ENCODE measurements around the gene MMD.
"Not testable (repeated sequence)": the region's sequence is repeated elsewhere in the genome, so short reads cannot be mapped to it uniquely, and the experiment has no call there.

Gene MMD

GRCh38 chr17:55402374-55402773 is 19.3 kb downstream of the MMD start:
- DNase-seq (ENCODE audit: insufficient read length, low spot score) (no peak), FAIRE-seq (no peak)

DNA sequence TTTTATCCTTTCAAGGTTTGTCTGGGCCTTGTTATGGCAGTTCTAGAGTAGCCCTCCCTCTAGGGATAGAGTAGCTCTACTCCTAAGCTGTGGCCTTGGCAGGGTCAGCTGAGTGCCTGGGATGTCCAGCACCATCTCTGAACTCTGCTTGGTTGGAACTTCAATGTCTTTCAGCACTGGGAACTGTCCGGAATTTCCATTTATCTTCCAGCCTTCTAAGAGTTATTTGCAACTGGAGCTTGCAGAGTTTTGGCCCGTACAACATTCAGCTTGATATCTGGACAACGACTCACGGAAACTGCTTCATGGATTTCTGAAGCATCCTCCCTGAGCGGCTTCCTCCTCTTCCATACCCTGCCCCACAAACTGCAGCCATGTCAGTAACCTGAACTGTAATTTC is 22.9 kb downstream of the MMD start:
- no peak for FAIRE-seq
- DNase-seq (ENCODE audit: insufficient read length, low spot score): no peak

DNA sequence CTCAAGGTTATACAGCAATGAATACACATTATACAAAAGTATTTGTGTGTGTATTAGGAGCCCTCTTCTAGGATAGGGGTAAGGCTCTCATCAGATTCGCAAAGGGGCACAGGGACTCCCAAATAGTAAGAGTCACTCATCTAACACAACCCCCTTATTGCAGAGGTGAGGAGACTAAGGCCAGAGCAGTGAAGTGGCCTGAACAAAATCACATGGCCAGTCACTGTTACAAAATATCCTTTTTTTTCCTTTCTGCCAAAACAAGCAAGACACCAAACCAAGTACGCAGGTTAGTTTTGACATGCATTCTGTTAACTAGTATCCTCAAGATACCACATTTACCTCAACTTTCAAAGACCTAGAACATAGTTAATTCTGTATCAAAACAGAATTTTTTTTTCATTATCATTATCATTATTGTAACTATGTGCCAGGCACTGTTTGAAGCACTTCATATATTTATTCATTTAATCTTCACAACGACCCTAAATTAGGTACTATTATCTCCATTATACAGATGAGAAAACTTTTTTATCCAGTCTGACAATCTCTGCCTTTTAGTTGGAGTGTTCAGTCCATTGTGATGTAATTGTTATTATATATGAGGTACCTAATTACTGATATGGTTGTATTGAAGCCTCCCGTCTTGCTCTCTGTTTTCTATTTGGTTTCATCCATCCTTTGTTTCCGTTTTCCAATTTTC is 25.7 kb downstream of the MMD start:
- FAIRE-seq: no peak
- no peak for DNase-seq (ENCODE audit: insufficient read length, low spot score)

DNA sequence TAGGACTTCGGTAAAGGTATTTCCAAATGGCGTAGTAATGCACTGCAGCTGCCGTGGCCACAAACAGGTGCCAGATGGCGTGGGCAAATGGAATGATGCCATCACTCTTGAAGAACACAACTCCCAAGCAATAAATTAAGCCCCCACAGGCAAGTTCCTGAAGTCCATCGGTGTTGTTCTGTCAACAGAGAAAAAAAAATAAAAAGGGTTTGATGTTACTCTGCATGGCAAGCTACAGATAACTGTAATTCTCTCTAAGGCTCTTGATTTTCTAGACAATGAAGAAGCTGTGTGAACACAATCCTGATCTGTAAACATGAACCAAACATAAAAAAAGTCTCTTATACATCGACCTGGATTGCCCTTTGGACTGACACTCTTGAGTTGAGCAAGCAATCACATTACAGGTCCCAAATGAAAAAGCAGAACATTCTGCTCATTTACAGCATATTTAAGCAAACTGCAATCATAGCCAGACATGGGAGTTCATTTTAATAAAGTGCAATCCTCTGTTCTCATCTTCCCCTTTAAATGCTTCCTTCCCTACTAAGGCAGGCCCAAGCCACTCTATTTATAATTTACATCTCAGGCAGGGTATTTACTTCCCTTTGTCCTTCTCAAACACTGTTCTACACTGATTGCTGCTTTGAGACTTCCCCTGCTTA is 27.1 kb downstream of the MMD start:
- DNase-seq (ENCODE audit: insufficient read length, low spot score) (no peak), FAIRE-seq (peak; percentile 26)

DNA sequence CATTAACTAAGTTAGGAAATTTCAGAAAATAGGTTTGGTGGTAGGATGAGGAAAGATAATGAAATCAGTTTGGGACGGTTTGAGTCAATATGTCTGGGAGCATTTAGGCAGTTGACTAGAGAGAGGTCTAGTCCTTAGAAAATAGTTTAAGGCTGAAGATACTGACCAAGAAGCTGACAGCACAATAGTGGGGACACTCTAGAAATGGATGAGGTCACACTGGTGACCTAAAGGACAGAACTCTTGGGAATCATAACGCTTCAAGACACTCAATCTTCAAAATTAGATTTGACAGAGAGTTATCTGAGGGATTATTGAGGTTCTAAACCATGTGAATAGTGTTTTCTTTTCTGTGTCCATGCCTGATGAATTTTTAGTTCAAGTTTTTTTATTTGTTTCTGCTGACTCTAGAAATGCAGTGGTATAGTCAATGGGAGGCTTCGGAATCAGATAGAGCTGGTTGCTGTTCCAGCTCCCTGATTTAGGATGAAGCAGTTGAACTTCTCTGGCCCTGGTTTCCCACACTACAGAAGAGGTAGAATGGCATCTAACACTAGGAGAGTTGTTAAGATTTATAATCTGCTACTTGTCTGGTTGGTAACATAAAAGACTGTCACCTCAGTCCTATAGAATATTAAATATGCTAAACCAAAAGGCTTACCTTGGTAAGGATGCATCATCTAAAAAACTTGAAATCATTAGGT is 29.7 kb downstream of the MMD start:
- DNase-seq (ENCODE audit: insufficient read length, low spot score): no peak

GRCh38 chr17:55391244-55391757 is 30.3 kb downstream of the MMD start:
- FAIRE-seq (peak; percentile 69), DNase-seq (ENCODE audit: insufficient read length, low spot score) (no peak)

More for the DNA sequence above, 29.7 kb downstream of the MMD start:
- no peak for FAIRE-seq

GRCh38 chr17:55390364-55390977 is 31.2 kb downstream of the MMD start:
- no peak for DNase-seq (ENCODE audit: insufficient read length, low spot score)
- FAIRE-seq: no peak

DNA sequence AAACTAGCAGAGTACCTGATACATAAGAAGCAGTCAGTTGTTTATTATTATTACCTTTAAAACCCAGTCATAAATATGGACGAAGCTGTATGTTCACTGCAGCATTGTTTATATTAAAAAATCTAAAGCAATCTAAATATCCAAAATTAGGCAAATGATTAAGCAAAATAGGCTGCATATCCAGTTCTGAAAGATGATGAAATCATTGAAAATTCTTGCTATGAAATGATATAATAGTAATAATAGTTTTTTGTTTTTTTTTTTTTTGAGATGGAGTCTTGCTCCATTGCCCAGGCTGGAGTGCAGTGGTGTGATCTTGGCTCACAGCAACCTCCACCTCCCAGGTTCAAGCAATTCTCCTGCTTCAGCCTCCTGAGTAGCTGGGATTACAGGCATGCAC is 31.9 kb downstream of the MMD start:
- not testable (repeated sequence) for FAIRE-seq; DNase-seq (ENCODE audit: insufficient read length, low spot score)

DNA sequence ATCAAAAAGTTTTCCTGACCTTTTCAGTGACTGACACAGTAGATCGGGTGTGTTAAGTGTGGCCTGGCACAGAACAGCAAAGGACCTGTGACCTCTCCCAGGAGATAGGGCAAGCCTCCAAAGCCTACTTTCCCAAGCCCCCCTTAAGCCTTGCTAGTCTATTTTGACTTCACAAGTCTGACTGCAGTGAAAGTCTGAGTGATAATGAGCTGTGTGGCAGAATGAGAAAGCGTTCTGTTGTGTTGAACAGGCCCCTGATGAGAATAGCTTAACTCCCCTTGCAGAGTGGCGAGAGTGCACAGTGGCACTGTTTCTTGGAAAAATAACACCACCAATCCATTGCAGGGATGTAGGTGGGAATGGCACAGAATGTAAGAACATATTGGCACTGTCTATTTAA is 32.8 kb downstream of the MMD start:
- FAIRE-seq (no peak), DNase-seq (ENCODE audit: insufficient read length, low spot score) (no peak)

GRCh38 chr17:55386796-55387332 is 34.8 kb downstream of the MMD start:
- FAIRE-seq (no peak), DNase-seq (ENCODE audit: insufficient read length, low spot score) (no peak)

- no peak for DNase-seq (ENCODE audit: insufficient read length, low spot score)
- FAIRE-seq: no peak
These were observed 36.9 kb downstream of the MMD start for GRCh38 chr17:55384643-55385232.

GRCh38 chr17:55383771-55384642 is 37.6 kb downstream of the MMD start:
- FAIRE-seq (no peak), DNase-seq (ENCODE audit: insufficient read length, low spot score) (no peak)

DNA sequence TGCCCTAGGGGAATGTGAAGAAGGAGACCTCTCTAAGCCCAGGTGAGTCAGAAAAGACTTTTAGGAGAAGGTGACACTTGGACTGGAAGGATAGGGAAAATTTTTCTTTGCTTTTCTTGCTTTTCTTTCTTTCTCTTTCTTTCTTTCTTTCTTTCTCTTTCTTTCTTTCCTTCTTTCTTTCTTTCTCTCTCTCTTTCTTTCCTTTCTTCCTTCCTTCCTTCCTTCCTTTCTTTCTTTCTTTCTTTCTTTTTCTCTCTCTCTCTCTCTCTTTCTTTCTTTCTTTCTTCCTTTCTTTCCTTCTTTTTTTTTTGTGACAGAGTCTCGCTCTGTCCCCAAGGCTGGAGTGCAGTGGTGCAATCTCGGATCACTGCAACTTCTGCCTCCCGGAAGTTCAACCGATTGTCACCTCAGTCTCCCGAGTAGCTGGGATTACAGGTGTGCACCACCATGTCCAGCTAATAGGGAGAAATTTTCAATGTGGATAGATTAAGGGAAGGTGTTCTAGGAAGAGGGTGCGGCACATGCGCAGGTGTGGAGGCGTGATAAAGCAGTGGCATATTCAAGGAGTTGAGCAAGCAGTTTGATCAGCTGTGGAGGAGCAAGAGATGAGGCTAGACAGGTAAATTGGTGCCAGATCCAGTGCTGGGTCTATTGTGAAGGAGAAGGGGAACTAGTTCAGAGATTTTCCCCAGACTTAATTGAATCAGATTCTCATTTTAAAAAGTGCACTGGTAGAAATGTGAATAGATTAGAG is 40.4 kb downstream of the MMD start:
- FAIRE-seq (no peak), DNase-seq (ENCODE audit: insufficient read length, low spot score) (no peak)

GRCh38 chr17:55377671-55378275 is 43.9 kb downstream of the MMD start:
- FAIRE-seq: no peak

GRCh38 chr17:55368706-55369105 is 52.9 kb downstream of the MMD start:
- FAIRE-seq (no peak), DNase-seq (ENCODE audit: insufficient read length, low spot score) (no peak)

More at GRCh38 chr17:55377671-55378275, 43.9 kb downstream of the MMD start:
- no peak for DNase-seq (ENCODE audit: insufficient read length, low spot score)

GRCh38 chr17:55366020-55366481 is 55.6 kb downstream of the MMD start:
- DNase-seq (ENCODE audit: insufficient read length, low spot score) (no peak), FAIRE-seq (no peak)

DNA sequence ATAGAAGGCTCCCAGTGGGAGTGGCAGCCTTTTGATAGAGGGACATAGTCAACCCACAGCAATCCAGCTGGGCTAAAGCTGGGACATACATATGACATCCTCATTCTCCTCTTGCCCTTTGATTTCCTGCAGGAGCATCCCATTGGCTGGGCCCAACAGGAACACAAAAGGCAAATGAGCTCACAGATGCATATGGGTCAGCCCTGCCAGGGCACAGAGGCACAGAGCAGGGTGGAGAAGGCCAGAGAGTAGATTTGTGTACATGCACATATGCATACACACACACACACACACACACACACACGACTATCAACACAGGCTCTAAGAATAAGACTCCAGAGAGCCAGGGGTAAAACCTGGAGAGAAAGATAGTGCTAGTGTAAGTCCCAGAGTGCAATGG is 58.6 kb downstream of the MMD start:
- no peak for DNase-seq (ENCODE audit: insufficient read length, low spot score)
- no peak for FAIRE-seq

- FAIRE-seq (no peak), DNase-seq (ENCODE audit: insufficient read length, low spot score) (no peak)
These were observed 60.7 kb downstream of the MMD start for GRCh38 chr17:55360971-55361370.

All from HTR-8/SVneo (cell line).